ENCODE data around the gene EYA2.
"Not testable (repeated sequence)": the region's sequence is repeated elsewhere in the genome, so short reads cannot be mapped to it uniquely, and the experiment has no call there.

EYA2 gene

GRCh38 chr20:46955601-46956556, 61.2 kb downstream of the EYA2 start:
- no peak for DNase-seq (ENCODE audit: low spot score)

GRCh38 chr20:46959081-46959692, 64.5 kb downstream of the EYA2 start:
- DNase-seq (ENCODE audit: low spot score) = no peak

- DNase-seq (ENCODE audit: low spot score) = no peak
Observed at GRCh38 chr20:46959821-46960220, 65.2 kb downstream of the EYA2 start.

DNA sequence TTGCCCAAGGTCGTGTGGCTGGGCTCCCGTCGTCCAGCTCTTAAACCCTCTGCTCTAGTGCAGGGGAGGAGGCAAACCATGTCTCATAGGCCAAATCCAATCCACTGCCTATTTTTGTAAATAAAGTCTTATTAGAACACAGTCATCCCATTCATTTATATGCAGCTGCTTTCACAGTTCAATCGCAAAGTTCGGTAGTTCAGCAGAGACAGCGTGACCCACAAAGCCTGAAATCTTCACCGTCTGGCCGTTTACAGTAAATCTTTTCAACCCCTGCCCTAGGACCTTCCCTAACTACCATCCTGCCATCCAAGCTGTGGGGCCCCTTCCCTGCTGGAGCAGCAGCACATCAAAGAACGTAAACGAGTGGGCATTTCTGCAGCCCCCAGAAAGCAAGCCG, 65.9 kb downstream of the EYA2 start:
- DNase-seq (ENCODE audit: low spot score) = no peak

GRCh38 chr20:46961968-46962367, 67.3 kb downstream of the EYA2 start:
- not testable (repeated sequence) for DNase-seq (ENCODE audit: low spot score)

DNA sequence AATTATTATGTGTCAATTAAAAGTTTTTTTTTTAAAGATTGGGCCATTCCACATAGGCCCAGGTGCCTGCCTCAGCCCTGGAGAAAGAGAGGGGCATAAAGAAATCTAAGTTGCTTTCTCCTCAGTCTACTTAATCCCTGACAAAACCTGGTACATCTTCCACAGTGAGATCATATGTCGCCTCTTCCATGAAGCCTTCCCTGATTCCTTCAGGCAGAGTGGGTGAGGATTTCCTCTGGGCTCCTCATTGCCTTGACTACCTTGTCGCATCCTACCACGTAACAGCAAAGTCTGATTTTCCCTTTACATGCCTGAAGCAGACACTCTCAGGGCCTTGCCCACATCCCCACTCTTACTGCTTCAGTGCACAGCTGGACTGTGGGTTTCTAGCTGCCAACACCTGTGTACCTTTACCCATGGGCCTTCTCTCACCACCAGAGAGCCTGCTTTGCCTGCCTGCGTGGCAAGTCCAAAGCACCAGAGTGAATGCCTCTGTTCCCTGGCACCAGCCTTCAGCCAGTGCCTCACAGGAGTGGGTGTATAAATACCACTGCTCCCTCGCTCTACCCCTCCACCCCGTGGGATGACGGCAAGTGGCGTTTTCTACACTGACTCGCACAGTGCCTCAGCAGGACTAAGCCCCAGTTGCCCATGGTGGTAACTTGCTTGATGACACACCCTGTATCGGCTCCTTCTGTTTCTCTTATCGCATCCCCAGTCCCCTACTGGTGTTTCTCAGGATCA, 68.0 kb downstream of the EYA2 start:
- DNase-seq (ENCODE audit: low spot score) = no peak

DNA sequence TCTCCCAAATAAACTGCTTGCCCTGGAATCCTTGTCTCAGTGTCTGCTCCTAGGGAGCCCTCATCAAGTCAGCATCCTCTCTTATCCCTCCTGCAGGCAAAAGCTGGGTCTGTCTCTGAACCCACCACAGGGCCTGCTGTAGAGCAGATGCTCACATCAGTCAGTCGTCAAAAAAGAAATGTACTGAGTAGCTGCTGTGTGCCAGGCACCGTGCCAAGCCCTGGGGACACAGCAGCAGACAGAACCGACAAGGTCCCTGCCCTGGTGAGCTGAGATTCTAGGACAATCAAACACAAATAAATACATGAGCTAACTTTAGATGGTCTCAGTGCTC, 68.5 kb downstream of the EYA2 start:
- DNase-seq (ENCODE audit: low spot score) = no peak

DNA sequence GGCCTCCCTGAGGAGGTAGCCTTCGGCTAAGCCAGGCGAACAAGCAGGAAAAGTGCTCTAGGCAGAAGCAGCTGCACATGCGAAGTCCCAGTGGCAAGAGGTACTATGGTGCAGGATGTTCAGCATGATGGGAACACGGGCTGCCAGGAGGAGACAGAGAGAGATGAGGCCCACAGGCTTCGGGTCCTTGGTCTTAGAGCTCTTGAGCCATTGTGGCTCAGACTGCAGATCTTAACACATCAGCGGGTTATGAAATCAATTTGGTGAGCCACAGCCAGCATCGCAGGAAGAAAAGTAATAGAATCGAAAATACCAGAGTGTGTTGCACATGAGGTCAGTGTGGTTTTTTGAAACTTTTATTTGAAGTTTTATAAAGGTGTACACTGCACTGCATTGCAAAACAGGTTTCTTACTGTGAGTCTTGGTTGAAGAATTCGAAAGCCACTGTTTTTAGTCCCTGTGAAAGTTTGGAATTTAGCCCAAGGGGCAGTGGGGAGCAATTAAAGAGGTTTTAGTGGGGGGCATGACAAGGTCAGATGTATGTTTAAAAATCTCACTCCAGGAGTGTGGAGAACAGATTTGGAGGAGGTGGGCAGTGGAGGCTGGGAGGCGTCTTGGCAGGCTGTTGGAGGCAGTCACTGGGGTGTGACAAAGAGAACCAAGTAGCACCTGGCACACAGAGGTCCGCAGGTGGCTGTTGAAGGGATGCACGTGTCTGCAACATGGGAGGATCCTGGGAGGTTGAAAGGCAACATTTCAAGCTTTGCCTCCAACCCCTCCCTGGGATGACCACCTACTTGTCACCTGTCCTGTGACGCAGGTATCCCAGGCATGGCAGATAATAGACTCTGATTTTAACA, 69.3 kb downstream of the EYA2 start:
- DNase-seq (ENCODE audit: low spot score) = no peak

DNA sequence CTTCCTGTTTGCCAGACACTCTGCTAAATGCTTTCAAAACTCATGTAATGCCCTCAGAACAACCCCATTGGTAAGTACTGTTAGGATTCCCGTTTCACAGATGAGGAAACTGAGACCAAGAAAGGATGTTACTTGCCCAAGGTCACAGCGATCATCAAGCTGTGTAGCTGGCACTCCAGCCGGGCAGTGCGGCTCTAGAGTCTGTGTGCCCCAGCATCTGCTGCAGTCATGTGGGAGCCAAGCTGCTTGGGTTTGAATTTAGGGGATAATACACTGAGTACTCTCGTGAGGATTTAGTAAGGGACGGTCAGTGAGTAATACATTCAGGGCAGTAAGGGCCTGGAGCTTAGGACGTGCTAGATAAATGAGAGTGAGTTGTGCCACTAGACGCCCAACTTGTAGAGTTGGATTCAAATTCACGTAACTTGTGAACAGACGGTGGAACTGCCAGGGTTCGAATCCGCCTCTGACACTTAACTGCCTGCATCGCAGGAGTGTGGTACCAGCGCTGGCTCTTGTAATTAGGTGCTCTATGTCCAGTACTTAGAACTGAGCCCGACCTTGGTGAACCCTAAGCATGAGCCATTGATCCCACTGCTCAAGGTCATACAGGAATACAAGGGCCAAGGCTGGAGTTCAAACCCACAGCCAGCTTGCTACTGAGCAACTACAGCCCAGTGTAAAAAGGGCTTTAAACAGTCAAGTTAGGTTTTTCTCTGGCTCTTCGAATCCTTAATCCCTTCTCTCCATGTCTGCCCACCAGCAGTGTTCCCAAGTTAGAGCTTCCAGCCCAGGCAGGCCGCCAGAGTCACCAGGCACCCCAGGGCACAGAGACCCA, 70.2 kb downstream of the EYA2 start:
- DNase-seq (ENCODE audit: low spot score) = no peak

- DNase-seq (ENCODE audit: low spot score) = no peak
Observed at GRCh38 chr20:46965477-46965876, 70.8 kb downstream of the EYA2 start.

GRCh38 chr20:46967646-46968045, 73.0 kb downstream of the EYA2 start:
- DNase-seq (ENCODE audit: low spot score) = no peak

GRCh38 chr20:46970937-46971630, 76.4 kb downstream of the EYA2 start:
- DNase-seq (ENCODE audit: low spot score) = peak; percentile 1

- no peak for DNase-seq (ENCODE audit: low spot score)
Observed at GRCh38 chr20:46973766-46974165, 79.1 kb downstream of the EYA2 start.

DNA sequence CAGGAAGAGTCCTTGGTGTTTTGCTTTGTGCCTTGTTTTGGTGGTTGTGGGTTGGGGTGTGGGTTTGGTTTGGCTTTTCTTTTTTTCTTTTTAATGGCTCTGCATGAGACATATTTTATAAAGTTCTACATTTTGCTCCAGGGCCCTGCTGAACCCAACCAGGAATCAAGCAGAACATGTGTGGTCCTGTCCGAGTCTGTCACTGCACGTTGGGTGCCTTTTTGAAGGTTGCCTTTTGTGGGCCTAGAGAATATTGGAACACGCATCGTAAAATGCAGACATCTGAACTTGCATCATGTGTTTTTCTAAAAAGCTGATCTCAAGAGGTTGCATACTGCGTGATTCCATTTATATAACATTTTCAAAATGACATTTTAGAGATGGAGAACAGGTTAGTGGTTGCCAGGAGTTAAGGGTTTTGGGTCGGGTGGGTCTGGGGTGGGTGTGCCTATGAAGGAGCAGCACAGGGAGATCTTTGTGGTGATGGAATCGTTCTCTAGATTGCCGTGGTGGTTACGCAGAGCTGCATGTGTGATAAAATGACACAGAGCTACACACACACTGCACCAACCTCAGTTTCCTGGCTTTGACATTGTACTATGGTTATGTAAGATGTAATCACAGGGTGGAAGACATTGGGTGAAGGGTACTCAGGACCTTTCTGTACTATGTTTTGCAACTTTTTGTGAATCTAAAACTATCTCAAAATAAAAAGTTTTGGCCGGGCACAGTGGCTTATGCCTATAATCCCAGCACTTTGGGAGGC, 80.2 kb downstream of the EYA2 start:
- no peak for DNase-seq (ENCODE audit: low spot score)

GRCh38 chr20:46975976-46976375, 81.3 kb downstream of the EYA2 start:
- DNase-seq (ENCODE audit: low spot score) = no peak

GRCh38 chr20:46977204-46977603, 82.6 kb downstream of the EYA2 start:
- no peak for DNase-seq (ENCODE audit: low spot score)

GRCh38 chr20:46977909-46978588, 83.4 kb downstream of the EYA2 start:
- no peak for DNase-seq (ENCODE audit: low spot score)

GRCh38 chr20:46978951-46979491, 84.4 kb downstream of the EYA2 start:
- no peak for DNase-seq (ENCODE audit: low spot score)

All from CD4-positive, alpha-beta T cell treated with Interleukin-2 at 100 ng/mL for 4 hours (primary cell).